ENCODE data around the gene CRIP3. TPM values are rescaled to one million over a fixed set of nuclear protein-coding genes. Genes with fewer than 3 reads are reported as not detected.

Gene CRIP3
- total and polyA plus RNA-seq, 2 of the 13 experiments (the other 11 are each of a cell fraction or from before 2014, with no cell fraction given) = 6.3 to 9.3 TPM

GRCh38 chr6:43276577-43277305, 31.9 kb downstream of the CRIP3 start (continued):
- TF ChIP-seq ZNF414 (CRISPR knock-in tag; IDR thresholded peaks at IDR 0.05) (peak; percentile 88; the same call in 1 of the 2 replicates), ZFP62 (CRISPR knock-in tag; IDR thresholded peaks at IDR 0.05) (no peak), TAF1 (CRISPR knock-in tag; IDR thresholded peaks at IDR 0.05) (peak; percentile 27; the same call in 1 of the 2 replicates), ZNF629 (CRISPR knock-in tag; conservative IDR thresholded peaks at IDR 0.05) (no peak), ZNF746 (CRISPR knock-in tag; IDR thresholded peaks at IDR 0.05) (peak; percentile 95), ZBTB40 (IDR thresholded peaks at IDR 0.05) (no peak), ZBTB40 (CRISPR knock-in tag; IDR thresholded peaks at IDR 0.05) (no peak), TBP (CRISPR knock-in tag; IDR thresholded peaks at IDR 0.05) (no peak), ZNF883 (CRISPR knock-in tag; IDR thresholded peaks at IDR 0.05; ENCODE audit: not compliant biosample characterization) (peak; percentile 13), ZSCAN21 (CRISPR knock-in tag; IDR thresholded peaks at IDR 0.05; ENCODE audit: borderline replicate concordance) (no peak; the same call in 1 of the 2 replicates), RFX1 (IDR thresholded peaks at IDR 0.05) (no peak), ZNF367 (CRISPR knock-in tag; IDR thresholded peaks at IDR 0.05; ENCODE audit: borderline replicate concordance) (no peak), PLSCR1 (CRISPR knock-in tag; IDR thresholded peaks at IDR 0.05; ENCODE audit: borderline replicate concordance) (no peak), FOXC1 (CRISPR knock-in tag; IDR thresholded peaks at IDR 0.05; ENCODE audit: borderline replicate concordance) (peak; percentile 37; the same call in 1 of the 2 replicates), CENPT (CRISPR knock-in tag; IDR thresholded peaks at IDR 0.05; ENCODE audit: low read depth) (no peak), ZSCAN12 (CRISPR knock-in tag; IDR thresholded peaks at IDR 0.05) (no peak), TOPORS (CRISPR knock-in tag; IDR thresholded peaks at IDR 0.05) (0 out of 2 replicates have a peak, but pooled peaks have one; percentile 23), ZNF709 (CRISPR knock-in tag; IDR thresholded peaks at IDR 0.05) (peak; percentile 52; the same call in 1 of the 2 replicates), ZNF510 (CRISPR knock-in tag; IDR thresholded peaks at IDR 0.05; ENCODE audit: low read depth) (0 out of 2 replicates have a peak, but pooled peaks have one; percentile 55), CC2D1A (CRISPR knock-in tag; IDR thresholded peaks at IDR 0.05) (no peak), RBM22 (optimal IDR thresholded peaks at IDR 0.05; ENCODE audit: low read length) (peak; percentile 78)
